ENCODE measurements around the gene VWA3B. TPM values are rescaled to one million over a fixed set of nuclear protein-coding genes. Genes with fewer than 3 reads are reported as not detected.

The VWA3B gene
- total RNA-seq, 2 donors from 2014 or later, result 4.0 TPM; not detected in 1

GRCh38 chr2:98346311-98347236, 259.6 kb downstream of the VWA3B start, which contains the start of gene CNGA3:
CNGA3 (plus strand) TSS chr2:98346456; CDS start chr2:98369976, 23,520 bp downstream.
- Histone ChIP-seq H3K27me3 (replicated peaks; ENCODE audit: insufficient read depth) (peaks cover 20% of the 10 kb centered on the region), H3K4me3 (no peak within 1 kb of the TSS), H3K4me1 (replicated peaks) (no peaks in the 10 kb centered on the region), H3K36me3 (no peaks in the 10 kb centered on the region), H3K9me3 (no peaks in the 10 kb centered on the region), H3K27ac (no peak within 1 kb of the TSS)
- DNase-seq (ENCODE audit: low spot score), result no peak
- 2% methylated on average over 61 of the region's 72 CpGs for WGBS
- intact Hi-C loops (cut with DNase I), result no loop called here
- TF ChIP-seq CTCF (IDR thresholded peaks at IDR 0.05) (no peak), POLR2A (IDR thresholded peaks at IDR 0.05) (no peak), POLR2AphosphoS5 (IDR thresholded peaks at IDR 0.05) (no peak)

GRCh38 chr2:98347298-98348065, 260.5 kb downstream of the VWA3B start:
- TF ChIP-seq POLR2AphosphoS5 (IDR thresholded peaks at IDR 0.05), result no peak
- no peak for TF ChIP-seq POLR2A (IDR thresholded peaks at IDR 0.05)
- TF ChIP-seq CTCF (IDR thresholded peaks at IDR 0.05), result no peak
- Histone ChIP-seq H3K4me3 (no peak overlapping the region), H3K27ac (no peak overlapping the region), H3K27me3 (replicated peaks; ENCODE audit: insufficient read depth) (peaks cover 20% of the 10 kb centered on the region), H3K9me3 (no peaks in the 10 kb centered on the region), H3K36me3 (no peaks in the 10 kb centered on the region), H3K4me1 (replicated peaks) (no peaks in the 10 kb centered on the region)
- no peak for DNase-seq (ENCODE audit: low spot score)
- intact Hi-C loops (cut with DNase I), result no loop called here
- WGBS, result 5% methylated on average over 54 of the region's 54 CpGs

- H3K36me3 ChIP-seq, result no peaks in the 10 kb centered on the region
- no peaks in the 10 kb centered on the region for H3K4me1 ChIP-seq (replicated peaks)
- TF ChIP-seq POLR2AphosphoS5 (IDR thresholded peaks at IDR 0.05) (no peak), CTCF (IDR thresholded peaks at IDR 0.05) (no peak), POLR2A (IDR thresholded peaks at IDR 0.05) (no peak)
- 7% methylated on average over 15 of the region's 15 CpGs for WGBS
- intact Hi-C loops (cut with DNase I), result no loop called here
- no peak for DNase-seq (ENCODE audit: low spot score)
- no peaks in the 10 kb centered on the region for H3K9me3 ChIP-seq
- H3K27me3 ChIP-seq (replicated peaks; ENCODE audit: insufficient read depth), result peaks cover 20% of the 10 kb centered on the region
- no peak overlapping the region for H3K4me3 ChIP-seq
- H3K27ac ChIP-seq, result no peak overlapping the region
Observed at GRCh38 chr2:98348066-98348561, 261.1 kb downstream of the VWA3B start.

- Histone ChIP-seq H3K27ac (no peak overlapping the region), H3K4me3 (no peak overlapping the region), H3K4me1 (replicated peaks) (no peaks in the 10 kb centered on the region), H3K27me3 (replicated peaks; ENCODE audit: insufficient read depth) (peaks cover 20% of the 10 kb centered on the region), H3K36me3 (no peaks in the 10 kb centered on the region), H3K9me3 (no peaks in the 10 kb centered on the region)
- DNase-seq (ENCODE audit: low spot score), result no peak
- WGBS, result 74% methylated on average over 1 of the region's 1 CpG
- TF ChIP-seq POLR2A (IDR thresholded peaks at IDR 0.05), result no peak
- TF ChIP-seq CTCF (IDR thresholded peaks at IDR 0.05), result no peak
- no peak for TF ChIP-seq POLR2AphosphoS5 (IDR thresholded peaks at IDR 0.05)
- intact Hi-C loops (cut with DNase I), result no loop called here
Observed at GRCh38 chr2:98350411-98350810, 263.4 kb downstream of the VWA3B start.

Measured in prostate gland (tissue), 2 donors.